ENCODE data around the gene TP63.
"Not testable (repeated sequence)": the region's sequence is repeated elsewhere in the genome, so short reads cannot be mapped to it uniquely, and the experiment has no call there.

The TP63 gene

GRCh38 chr3:189631373-189631408 is at the start of gene TP63:
Gene TP63 (plus strand): TSS chr3:189631389. CDS start chr3:189631516, 127 bp downstream.
- no peak for FAIRE-seq

GRCh38 chr3:189582179-189582578 is 49.0 kb upstream of the TP63 start:
- no peak for FAIRE-seq

GRCh38 chr3:189584645-189585044 is 46.5 kb upstream of the TP63 start:
- FAIRE-seq: no peak

- no peak for FAIRE-seq
These were observed 44.1 kb upstream of the TP63 start for GRCh38 chr3:189586941-189587663.

- FAIRE-seq: no peak
These were observed 43.5 kb upstream of the TP63 start for GRCh38 chr3:189587664-189588040.

GRCh38 chr3:189588070-189588469 is 43.1 kb upstream of the TP63 start:
- no peak for FAIRE-seq

- no peak for FAIRE-seq
These were observed 42.6 kb upstream of the TP63 start for GRCh38 chr3:189588475-189589178.

GRCh38 chr3:189589179-189589569 is 42.0 kb upstream of the TP63 start:
- no peak for FAIRE-seq

GRCh38 chr3:189590223-189590622 is 41.0 kb upstream of the TP63 start:
- FAIRE-seq: no peak

GRCh38 chr3:189593581-189593980 is 37.6 kb upstream of the TP63 start:
- no peak for FAIRE-seq

- not testable (repeated sequence) for FAIRE-seq
These were observed 34.9 kb upstream of the TP63 start for GRCh38 chr3:189596078-189596979.

GRCh38 chr3:189597918-189598317 is 33.3 kb upstream of the TP63 start:
- FAIRE-seq: no peak

- FAIRE-seq: no peak
These were observed 32.5 kb upstream of the TP63 start for GRCh38 chr3:189598530-189599225.

GRCh38 chr3:189602471-189602870 is 28.7 kb upstream of the TP63 start:
- no peak for FAIRE-seq

- FAIRE-seq: no peak
These were observed 25.5 kb upstream of the TP63 start for GRCh38 chr3:189605717-189606116.

- FAIRE-seq: no peak
These were observed 24.4 kb upstream of the TP63 start for GRCh38 chr3:189606774-189607173.

- FAIRE-seq: not testable (repeated sequence)
These were observed 18.5 kb upstream of the TP63 start for GRCh38 chr3:189612641-189613040.

GRCh38 chr3:189613122-189613521 is 18.1 kb upstream of the TP63 start:
- no peak for FAIRE-seq

- no peak for FAIRE-seq
These were observed 9.1 kb upstream of the TP63 start for GRCh38 chr3:189621948-189622603.

- FAIRE-seq: no peak
These were observed 8.6 kb upstream of the TP63 start for GRCh38 chr3:189622629-189623028.

GRCh38 chr3:189624130-189624529 is 7.1 kb upstream of the TP63 start:
- no peak for FAIRE-seq

- FAIRE-seq: no peak
These were observed 6.1 kb upstream of the TP63 start for GRCh38 chr3:189625071-189625470.

GRCh38 chr3:189625572-189625971 is 5.6 kb upstream of the TP63 start:
- no peak for FAIRE-seq
